HG02885 (cell line): ENCODE data around the gene NFIC.
A peak's percentile ranks its signal among the peaks of the same experiment; 100 is the strongest.

ENCODE experiments used
- ATAC-seq: cut with Tn5 transposase; IDR thresholded peaks from one replicate; pipeline ENCODE4 v1.9.1; 2021; ENCODE audit warnings: mild to moderate bottlenecking; ENCODE audit not compliant: unreplicated experiment, poor library complexity

Gene NFIC

DNA sequence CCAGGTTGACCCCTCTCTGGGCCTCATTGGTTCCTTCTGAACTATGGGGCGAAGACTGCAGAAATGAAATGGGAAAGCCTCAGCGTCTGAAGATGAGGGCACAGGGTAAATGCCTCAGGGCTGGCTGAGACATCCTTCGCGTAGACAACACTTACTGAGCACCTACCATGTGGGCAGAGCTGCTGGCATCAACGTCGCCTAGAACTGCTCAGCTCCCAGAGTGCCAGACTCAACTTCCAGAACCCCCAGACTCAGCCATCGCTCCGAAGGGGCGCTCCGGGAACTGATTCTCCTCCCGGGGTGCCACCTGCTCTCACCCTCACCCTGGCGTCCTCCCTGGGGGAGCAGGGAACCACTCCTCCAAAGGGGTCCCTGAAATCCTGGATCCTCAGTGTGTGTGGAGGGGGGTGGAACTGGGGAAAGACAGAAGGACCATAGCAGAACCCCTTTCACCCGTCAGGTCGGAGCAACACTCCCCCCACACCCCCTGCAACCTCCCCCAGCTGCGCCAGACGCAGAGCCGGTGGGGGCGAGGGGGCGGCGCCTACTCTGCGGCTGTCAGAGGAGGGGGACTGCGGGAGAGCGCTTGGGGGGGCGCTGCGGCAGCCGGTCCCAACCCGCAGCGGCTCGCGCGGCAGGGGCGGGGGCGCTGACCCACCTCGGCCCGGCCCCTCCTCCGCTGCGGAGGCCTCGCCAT is 8.2 kb upstream of the NFIC start:
- ATAC-seq = no peak

- ATAC-seq = no peak
These were observed 7.7 kb upstream of the NFIC start for GRCh38 chr19:3358689-3359014.

DNA sequence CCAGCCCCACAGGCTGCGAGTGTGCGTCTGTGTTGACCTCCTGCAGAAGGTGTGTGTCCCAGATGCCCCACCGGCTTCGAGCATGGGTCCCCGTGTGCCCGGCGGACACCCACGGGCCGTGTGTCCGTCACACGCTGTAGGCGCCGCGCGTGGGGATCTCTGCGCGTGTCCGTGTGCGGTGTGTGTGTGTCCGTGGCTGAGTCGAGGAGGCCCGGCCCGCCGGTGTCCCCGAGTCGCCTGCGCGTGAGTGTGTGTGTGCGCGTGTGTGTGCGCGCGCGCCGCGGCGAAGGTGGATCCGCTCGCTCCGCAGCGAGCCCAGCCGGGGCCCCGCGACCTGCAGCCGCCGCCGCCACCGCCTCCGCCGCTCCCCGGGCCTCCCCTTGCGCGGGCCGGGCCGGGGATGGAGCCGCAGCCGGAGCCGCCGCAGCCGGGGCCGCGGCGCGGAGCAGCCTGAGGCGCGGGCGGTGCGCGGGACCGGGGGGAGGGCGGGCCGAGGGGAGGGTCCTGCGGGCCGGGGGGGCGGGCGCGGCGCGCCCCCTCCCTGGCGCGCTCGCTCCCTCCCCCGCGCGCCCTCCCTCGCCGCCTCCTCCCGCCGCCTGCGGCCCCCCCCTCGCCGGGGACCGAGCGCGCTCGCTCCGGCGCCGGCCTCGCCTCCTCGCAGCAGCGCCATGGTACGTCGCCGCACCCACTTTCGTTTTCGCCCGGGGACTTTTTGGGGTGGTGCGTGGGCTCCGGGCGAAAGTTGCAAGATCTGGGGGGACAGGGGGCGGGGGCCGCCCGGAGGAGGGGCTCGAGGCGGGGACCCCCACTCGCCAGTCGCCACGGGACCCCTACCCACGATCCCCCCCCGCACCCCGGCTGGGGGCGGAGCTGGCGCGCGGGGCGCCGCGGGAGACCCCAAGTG is 7.1 kb upstream of the NFIC start:
- ATAC-seq = peak; percentile 56

GRCh38 chr19:3359919-3360420 is 6.4 kb upstream of the NFIC start:
- peak; percentile 26 for ATAC-seq

DNA sequence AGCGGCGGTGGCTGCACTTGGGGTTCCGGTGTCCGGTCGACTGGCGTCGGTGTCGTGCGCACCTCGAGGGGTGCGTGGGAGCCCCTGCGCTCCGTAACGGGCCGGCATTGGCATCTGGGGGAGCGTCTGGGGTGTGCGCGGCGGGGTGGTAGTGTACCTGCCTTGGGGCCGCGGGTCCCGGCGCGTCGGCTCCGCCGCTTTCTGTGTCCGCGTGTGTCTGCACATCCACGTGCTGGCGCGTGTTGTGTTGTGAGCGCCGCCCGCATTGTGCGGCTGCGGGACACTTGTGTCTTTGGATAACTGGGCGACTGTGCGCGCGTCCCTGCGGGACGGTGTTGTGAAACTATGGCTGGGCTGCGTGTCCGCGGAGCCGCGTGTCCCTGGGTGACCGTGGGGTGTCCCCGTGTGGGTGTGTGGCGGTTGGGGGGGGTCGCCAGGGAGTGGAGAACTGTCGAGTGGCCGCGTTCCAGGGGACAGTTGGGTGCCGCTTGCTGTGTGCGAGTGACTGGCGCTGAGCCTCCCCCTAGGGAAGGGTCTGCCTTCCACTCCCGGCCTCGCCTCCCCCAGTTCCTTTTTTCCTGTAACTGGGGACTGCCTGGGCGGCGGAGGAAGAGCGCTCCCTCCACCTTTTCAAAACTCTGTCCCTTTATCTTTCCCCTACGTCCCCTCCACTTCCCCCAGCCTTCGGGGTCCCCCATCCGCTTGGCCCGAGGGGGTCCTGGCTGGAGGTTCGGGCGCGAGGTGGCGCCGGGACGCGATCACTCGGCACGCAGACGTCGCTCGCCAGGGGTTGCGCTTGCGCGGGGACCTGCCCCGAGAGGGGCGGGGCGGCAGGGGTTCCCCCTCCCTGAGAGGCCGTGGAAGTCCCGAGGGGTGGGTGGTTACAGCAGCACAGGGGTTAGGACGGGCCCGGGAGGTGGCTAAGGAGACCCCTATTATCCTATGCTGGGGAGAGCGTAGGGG is 5.7 kb upstream of the NFIC start:
- ATAC-seq = peak; percentile 29

DNA sequence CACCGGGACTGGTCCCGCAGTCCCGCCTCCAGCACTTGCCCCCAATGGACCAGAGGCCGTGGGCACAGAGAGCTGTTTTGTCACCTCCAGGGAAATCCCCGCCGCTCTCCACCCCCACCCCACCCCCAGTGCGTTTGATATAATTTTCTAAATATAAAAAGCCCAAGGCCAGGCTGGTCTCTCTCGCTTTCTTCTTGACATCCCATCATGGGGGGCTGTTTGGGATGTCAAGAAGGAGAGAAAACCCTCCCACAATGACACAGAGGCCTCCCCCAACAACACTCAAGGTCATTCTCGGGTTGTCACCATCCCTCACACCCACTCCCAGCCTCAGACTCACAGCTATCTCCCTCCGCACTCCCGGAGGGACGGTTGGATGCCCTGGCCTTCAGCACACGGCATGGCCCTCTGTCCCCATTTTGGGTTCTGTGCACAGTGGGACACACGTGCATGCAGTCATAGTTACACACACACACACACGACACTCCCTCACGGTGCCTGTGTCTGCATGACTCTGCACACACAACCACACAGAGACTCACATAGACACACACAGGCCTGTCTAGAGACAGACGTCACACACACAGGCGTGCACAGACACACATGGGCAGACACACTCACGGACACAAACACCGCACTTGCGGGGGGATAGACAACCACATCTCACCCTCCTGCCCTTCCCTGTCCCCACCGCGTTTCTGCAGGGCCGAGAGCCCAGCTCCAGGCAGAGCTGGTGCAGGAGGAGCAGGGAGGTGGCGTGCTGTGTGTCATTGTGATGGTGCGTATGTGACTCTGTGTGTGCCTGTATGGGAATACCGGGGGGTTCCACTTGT is 4.8 kb upstream of the NFIC start:
- no peak for ATAC-seq

DNA sequence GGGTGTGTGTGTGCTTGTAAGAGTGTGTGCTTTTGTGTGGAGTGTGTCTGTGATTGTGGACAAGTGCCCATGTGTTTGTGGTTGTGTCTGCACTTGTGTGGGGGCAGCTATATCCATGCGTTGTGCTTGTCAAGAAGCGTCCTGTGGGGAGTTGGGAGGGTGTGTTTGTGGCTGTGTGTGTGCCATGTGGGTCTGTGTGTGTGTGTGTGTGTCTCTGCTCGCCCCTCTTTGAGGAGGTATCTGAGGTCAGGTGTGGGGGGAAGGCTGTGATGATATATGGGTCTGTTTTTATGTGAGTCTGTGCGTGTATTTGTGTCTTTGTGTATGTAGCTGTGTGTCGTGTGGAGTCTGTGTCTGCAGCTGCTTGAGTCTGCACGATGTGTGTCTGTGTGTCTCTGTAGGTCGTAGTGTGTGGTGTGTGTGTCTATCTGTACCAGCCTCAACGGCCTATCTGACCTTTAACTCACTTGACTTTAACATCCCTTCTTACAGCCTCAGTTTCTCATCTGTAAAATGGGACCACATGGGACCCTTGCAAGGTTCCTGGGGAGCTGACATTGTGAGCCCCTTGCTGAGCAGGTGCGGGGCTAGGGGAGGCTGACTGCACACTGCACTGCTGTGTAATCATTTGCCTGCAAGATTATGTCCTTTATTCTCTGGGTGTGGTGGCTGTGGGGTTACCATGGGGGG is 4.0 kb upstream of the NFIC start:
- no peak for ATAC-seq

DNA sequence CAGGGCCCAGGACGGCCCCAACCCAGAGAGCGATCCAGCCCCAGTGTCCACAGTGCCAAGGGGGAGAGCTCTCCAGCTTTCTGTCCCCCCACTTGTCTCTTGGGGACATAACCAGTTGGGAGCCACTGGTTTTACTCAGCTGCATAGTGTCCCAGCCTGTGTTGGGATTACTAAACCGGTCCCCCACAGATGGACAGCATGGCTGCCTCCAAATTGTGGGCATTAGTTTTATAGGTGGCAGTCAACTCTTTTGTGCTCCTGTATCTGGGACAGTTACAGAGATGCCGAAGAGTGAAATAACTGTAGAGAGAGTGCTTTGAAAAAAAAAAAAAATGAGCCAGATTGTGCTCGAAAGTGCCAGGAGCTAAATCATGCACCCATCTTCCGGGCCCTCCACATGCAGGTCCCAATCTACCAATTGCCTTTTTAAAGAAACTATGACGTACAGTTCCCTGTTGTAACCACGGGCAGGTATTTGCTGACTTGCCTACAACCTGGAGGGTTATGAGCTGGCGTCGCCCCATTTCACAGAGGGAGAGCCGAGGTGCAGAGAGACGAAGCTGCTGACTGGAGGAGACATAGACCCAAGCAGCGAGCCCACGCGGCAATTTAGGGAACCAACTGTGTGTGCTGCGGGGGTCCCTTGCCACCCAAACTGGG is 2.4 kb upstream of the NFIC start:
- ATAC-seq = no peak

- ATAC-seq = no peak
These were observed 1.9 kb upstream of the NFIC start for GRCh38 chr19:3364501-3364858.

GRCh38 chr19:3365093-3365835 is 1.1 kb upstream of the NFIC start:
- ATAC-seq = no peak

DNA sequence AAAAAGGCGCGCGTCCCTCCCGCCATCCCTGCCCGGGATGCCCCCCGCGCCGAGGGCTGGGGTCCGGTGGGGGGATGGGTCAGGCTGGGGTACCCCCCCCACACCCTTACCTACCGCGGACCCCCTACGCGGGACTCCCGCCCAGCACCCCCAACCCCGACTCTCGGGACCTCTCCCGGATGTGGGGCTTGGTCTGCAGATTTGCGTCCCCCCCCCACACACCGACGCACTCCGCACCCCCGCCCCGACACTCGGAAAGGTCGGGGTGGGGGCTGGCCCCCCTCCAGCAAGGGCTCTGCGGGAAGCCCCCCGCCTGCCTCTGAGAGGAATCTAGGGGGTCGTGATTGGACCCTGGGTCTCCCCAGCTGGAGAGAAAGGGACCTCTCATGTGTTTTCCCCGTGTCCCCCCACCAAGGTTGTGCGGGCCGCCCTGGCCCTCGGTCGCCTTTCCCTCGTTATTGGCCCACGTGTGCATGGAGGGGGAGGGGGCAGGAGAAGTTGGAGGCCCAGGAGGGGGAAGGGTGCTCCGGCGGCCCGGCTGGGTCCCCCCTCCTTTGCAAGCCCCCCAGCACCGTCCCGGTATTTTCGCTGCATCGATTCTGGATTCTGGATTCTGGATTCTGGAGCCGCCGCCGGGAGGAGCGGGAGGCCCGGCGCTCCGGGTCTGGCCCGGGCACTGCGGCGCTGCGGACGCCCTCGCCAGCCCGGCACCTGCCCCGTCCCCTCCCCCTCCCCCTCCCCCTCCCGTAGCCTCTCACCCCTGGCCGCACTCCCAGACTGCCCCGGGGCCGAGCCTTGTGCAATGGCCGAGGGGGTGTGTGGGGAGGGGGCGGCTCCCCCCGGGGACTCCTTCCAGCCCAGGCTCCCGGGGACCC is 607 bp downstream of the NFIC start:
- ATAC-seq = no peak

GRCh38 chr19:3367628-3368440 is 1.5 kb downstream of the NFIC start:
- no peak for ATAC-seq

DNA sequence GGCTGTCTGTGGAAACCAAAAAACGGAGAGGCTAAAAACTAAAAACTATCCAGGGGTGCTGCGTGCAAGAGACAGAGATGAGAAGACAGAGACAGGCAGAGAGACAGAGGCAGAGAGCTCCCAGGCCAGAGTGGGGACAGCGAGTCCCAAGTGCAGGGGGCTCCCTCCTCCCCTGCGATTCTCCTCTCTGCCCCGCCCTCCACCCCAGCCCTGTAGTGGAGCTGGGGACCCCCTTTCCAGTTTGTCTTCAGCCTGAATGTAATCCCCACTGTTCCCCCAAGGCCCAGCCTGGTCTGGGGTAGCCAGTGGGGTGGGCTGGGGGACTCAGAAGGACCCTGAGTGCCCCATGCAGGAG is 2.0 kb downstream of the NFIC start:
- ATAC-seq = no peak

- no peak for ATAC-seq
These were observed 2.5 kb downstream of the NFIC start for GRCh38 chr19:3368848-3369336.

DNA sequence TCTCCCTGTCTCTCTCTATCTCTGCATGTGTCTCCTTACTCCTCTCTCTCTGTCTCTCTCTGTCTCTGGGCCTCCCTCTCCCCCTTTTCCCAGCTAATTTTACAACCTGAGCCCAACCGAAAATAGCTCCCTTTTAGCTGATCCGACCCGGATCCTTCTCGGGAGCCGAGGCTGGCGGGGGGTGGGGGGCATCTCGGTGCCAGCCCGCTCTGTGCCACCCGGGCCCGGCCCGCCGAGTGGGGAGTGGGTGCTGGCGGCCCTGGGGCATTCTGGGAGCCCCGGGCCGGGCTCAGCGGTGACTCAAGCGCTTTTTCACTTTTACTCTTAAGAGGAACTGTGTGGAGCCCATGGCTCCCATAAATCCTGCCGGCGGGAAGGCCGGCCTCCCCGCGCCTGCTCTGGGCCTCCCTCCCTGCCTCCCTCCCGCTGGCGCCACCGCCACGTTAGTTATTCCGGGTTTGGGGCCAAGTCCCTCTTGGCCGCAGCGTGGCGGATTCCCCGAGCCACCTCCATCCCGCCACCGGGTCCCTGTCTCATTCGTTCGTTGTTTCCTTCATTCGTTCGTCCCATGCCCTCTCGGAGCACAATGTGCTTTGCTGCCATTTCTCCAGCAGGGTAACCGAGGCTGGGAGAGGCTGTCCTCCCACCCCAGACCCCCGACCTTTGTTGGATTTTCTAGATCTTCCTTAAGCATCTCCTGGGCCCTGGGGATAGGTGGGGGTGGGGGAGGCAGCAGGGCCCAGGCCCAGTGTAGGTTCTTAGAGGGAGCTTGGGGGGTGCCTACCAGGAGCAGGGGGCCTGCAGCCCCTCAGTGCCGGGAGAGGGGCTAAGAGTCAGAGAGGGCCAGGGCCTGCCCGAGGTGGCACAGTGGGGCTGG is 3.2 kb downstream of the NFIC start:
- no peak for ATAC-seq
